Central memory CD8-positive, alpha-beta T cell (primary cell): ENCODE results near the gene BIRC7.

ENCODE experiments used
- ATAC-seq: fragments of 150-1000 bp; cut with Tn5 transposase; replicated peaks from 2 replicates; pipeline ENCODE4 v1.10.0; 2022; ENCODE audit warnings: mild to moderate bottlenecking, moderate FRiP score, moderate number of reproducible peaks; ENCODE audit not compliant: poor library complexity, severe bottlenecking; ENCODE audit errors: extremely low read depth
- DNase-seq, 2 donors: peaks; one replicate each; pipeline ENCODE4 v3.0.0; 2021; ENCODE audit warnings: low spot score in 2 of 2
- H3K27ac Mint-ChIP-seq: one replicate; pipeline ENCODE4 v1.8.0; 2022; ENCODE audit warnings: low read depth, mild to moderate bottlenecking, moderate library complexity, mixed read lengths
- H3K27me3 Mint-ChIP-seq: one replicate; pipeline ENCODE4 v1.8.0; 2022; ENCODE audit warnings: mixed read lengths
- H3K36me3 Mint-ChIP-seq: one replicate; pipeline ENCODE4 v1.8.0; 2022; ENCODE audit warnings: mild to moderate bottlenecking, moderate library complexity, mixed read lengths; ENCODE audit not compliant: insufficient read depth
- H3K4me1 Mint-ChIP-seq: one replicate; pipeline ENCODE4 v1.8.0; 2022; ENCODE audit warnings: mixed read lengths
- H3K4me3 Mint-ChIP-seq: one replicate; pipeline ENCODE4 v1.8.0; 2022; ENCODE audit warnings: mild to moderate bottlenecking, moderate library complexity, mixed read lengths
- H3K9me3 Mint-ChIP-seq: one replicate; pipeline ENCODE4 v1.8.0; 2022; ENCODE audit warnings: mixed read lengths

BIRC7 gene, protein sequence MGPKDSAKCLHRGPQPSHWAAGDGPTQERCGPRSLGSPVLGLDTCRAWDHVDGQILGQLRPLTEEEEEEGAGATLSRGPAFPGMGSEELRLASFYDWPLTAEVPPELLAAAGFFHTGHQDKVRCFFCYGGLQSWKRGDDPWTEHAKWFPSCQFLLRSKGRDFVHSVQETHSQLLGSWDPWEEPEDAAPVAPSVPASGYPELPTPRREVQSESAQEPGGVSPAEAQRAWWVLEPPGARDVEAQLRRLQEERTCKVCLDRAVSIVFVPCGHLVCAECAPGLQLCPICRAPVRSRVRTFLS

DNA sequence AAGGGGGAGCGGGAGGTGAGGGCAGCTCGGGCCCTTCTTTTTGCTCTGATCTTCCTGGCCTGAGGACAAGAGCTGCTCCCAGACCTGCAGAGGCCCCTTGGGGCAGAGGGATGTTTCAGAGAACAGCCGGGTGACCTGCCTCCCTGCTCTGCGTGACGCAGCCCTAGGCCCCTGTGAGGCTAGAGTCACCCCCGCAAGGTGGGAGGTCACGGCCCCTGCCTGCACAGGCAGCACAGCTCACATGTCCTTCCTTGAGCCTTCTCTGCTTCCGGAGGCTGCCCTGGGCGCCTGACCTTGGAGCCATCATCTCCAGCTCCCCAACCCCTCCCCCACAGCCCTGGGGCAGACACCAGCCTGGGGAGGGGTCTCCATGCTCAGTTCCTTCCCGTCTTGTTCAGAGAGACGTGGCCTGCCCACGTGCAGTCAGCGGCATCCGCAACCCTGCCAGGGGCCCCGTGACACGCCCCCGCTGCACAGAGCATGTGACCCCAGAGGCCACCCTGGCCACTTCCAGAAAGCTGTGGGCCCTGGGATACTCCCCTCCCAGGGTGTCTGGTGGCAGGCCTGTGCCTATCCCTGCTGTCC, at the start of gene BIRC7:
Gene BIRC7 (plus strand): TSS at position 507 of the 585 bp plus-strand sequence. CDS start 192 bp downstream, outside the sequence.
- no peak for ATAC-seq
- H3K27ac Mint-ChIP-seq = no peak within 1 kb of the TSS

DNA sequence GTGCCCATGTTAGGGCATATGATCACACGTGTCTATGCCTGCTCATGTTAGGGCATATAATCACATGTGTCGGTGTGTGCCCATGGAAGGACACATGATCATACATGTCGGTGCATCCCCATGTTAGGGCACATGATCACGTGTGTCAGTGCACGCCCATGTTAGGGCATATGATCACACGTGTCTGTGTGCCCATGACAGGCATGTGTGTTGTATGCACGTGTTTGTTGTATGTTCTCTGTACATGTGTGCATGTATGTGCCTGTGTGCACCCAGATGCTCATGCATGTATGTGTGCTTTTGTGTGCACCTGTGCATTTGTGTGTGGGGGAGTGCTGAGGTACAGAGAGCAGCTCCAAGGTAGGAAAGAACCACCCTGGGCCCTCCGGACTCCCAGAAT, 49.6 kb upstream of the BIRC7 start:
- Mint-ChIP-seq H3K27ac (no peak overlapping the region), H3K4me3 (no peak overlapping the region), H3K9me3 (no peaks in the 10 kb centered on the region), H3K27me3 (peaks cover 27% of the 10 kb centered on the region), H3K36me3 (peaks cover 3% of the 10 kb centered on the region), H3K4me1 (no peaks in the 10 kb centered on the region)
- DNase-seq = no peak
- ATAC-seq = no peak

More for the DNA sequence above, at the start of gene BIRC7:
- peak within 1 kb of the TSS; percentile 51 for H3K4me3 Mint-ChIP-seq
- peaks cover 10% of the 10 kb centered on the region for H3K27me3 Mint-ChIP-seq
- no peak for DNase-seq
- H3K4me1 Mint-ChIP-seq = peaks cover 5% of the 10 kb centered on the region
- no peaks in the 10 kb centered on the region for H3K9me3 Mint-ChIP-seq
- H3K36me3 Mint-ChIP-seq = no peaks in the 10 kb centered on the region

DNA sequence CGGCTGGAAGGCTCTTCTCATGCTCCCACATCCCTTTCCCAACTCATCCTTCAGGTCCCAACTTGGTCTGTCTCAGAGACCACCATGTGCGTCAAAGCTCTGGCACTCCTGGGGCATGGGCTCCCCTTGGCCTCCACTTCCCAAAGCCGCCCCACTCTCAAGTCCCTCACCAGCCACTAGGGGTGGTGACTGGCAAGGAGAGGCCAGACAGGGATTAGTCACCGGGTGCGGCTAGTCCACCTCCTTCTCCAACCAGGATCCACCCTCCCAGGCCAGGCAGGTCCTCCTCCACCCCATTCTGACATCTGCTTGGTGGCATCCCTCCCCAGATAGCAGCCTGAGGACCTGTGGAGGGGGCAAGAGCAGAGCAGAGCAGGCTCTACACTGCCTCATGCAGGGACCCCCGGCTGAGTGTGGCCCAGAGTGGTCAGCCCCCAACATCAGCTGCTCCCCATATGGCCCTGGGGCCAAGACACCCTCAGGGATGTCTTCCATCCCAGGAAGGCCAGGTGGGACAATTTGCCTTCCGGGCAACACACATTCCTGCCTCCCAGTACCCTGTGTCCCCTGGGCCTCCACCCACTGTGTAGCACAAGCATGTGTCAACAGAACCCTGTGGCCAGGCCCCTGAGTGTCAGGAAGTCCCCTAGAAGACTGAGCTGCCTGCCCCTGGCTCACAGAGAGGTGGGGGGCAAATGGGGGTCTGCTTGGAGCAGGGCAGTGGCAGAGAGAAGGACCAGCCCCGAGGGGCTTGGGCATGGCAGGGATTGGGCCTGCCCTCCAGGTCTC, 49.0 kb upstream of the BIRC7 start:
- Mint-ChIP-seq H3K9me3 (no peaks in the 10 kb centered on the region), H3K4me1 (no peaks in the 10 kb centered on the region), H3K4me3 (no peak overlapping the region), H3K27ac (no peak overlapping the region), H3K36me3 (peaks cover 3% of the 10 kb centered on the region), H3K27me3 (peaks cover 20% of the 10 kb centered on the region)
- DNase-seq (no peak), ATAC-seq (no peak)

DNA sequence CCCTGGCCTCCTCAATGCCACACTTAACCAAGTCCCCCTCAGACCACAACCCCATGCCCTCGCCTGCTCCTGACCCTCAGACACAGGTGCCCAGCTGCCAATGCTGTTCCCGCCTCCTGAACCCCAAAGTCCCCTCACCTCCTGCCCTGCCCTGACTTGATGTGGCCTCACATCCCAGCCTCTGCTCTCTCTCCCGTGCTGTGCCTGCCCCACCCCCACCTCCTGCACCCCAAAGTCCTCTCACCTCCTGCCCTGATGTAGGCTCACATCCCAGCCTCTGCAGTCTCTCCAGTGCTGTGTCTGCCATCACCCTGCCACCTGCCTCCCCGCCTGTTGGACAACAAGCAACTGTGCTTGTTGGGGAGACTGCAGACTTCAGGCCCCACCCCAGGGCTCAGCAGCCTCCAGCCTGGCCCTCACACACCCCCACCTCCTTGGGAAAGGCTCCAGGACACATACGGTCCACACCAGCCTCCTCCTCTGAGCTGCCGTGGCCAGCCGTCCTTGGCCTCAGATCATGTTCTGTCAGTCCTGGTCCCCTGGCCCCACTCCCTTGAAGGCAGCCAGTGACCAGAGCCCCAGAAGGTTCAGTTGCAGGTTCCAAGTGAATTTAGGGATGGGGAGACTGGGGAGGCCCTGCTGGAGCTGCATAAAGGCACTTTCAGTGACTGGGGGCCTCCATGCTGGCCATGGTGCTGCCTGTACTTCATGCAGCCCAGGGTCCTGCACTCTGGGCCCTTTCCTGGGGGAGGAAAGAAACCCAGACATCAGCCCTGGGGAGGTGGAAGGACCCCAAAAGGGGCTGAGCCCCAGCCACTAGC, 48.2 kb upstream of the BIRC7 start:
- Mint-ChIP-seq H3K9me3 (no peaks in the 10 kb centered on the region), H3K27ac (no peak overlapping the region), H3K4me3 (no peak overlapping the region), H3K36me3 (peaks cover 3% of the 10 kb centered on the region), H3K4me1 (no peaks in the 10 kb centered on the region), H3K27me3 (peaks cover 12% of the 10 kb centered on the region)
- ATAC-seq (no peak), DNase-seq (no peak)

DNA sequence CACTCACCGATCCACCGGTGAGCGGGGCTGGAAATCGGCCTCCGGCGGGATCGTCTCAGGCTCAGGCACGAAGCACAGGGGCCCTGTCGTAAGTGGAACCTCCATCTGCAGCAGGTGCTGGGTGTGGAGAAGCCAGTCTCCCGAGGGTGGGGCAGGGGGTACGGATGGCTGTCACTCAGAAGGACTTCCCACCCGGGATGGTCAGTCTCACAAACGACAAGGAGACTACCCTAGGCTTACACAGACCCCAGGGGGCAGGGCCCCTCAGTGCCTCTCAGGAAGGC, 47.6 kb upstream of the BIRC7 start:
- ATAC-seq = no peak
- no peaks in the 10 kb centered on the region for H3K4me1 Mint-ChIP-seq
- no peaks in the 10 kb centered on the region for H3K9me3 Mint-ChIP-seq
- H3K36me3 Mint-ChIP-seq = peaks cover 3% of the 10 kb centered on the region
- DNase-seq = no peak
- no peak overlapping the region for H3K27ac Mint-ChIP-seq
- H3K4me3 Mint-ChIP-seq = no peak overlapping the region
- peaks cover 8% of the 10 kb centered on the region for H3K27me3 Mint-ChIP-seq

DNA sequence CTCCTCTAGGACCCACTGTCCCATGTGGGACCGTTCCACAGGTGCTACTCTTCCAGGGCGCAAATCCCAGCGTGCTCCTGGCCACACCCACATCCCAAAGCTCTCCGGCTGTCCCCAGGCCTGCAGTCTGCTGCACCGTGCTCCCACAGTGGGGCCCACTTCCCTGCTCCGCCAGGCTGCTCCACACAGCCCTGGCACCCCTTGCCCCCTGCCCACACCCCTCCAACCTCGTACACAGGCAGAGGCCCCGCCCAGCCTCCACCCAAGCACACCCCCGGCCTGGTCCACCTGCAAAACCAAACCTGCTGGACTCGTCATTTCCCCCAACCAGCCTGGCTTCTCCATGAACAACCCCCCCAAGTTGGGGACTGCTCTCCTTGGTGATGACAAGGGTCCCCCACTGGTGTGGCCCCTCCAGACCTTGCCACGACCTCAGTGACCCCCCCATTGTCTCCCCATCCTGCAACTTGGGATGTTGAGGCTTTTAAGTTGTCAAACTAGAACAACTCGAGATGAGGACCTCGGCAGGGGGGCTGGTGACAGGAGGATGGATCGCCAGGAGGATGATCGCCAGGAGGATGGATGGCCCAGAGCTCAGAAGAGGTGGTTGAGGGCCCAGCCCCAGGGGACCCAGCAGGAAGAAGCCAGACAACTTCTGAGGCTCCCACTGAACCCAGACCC, 46.9 kb upstream of the BIRC7 start:
- DNase-seq = no peak
- Mint-ChIP-seq H3K36me3 (peaks cover 3% of the 10 kb centered on the region), H3K27me3 (peaks cover under 1% of the 10 kb centered on the region), H3K27ac (no peak overlapping the region), H3K4me3 (no peak overlapping the region), H3K9me3 (no peaks in the 10 kb centered on the region), H3K4me1 (peaks cover under 1% of the 10 kb centered on the region)
- ATAC-seq = no peak

DNA sequence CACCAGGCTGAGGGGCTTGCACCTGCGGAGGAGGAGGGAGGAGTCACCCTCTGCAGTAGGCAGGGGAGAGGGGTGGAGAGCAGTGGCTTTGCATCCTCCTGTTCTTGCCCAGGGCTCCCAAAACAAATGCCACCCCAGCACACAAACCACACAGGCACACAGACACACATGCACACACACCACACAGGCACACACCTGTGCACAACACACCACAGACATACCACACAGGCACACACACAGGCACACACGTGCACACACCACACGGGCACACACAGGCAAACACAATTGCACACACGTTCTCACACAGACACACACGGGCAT, 46.4 kb upstream of the BIRC7 start:
- DNase-seq (no peak), ATAC-seq (no peak)
- Mint-ChIP-seq H3K27ac (no peak overlapping the region), H3K9me3 (no peaks in the 10 kb centered on the region), H3K4me1 (peaks cover 5% of the 10 kb centered on the region), H3K36me3 (peaks cover 3% of the 10 kb centered on the region), H3K4me3 (no peak overlapping the region), H3K27me3 (no peaks in the 10 kb centered on the region)

DNA sequence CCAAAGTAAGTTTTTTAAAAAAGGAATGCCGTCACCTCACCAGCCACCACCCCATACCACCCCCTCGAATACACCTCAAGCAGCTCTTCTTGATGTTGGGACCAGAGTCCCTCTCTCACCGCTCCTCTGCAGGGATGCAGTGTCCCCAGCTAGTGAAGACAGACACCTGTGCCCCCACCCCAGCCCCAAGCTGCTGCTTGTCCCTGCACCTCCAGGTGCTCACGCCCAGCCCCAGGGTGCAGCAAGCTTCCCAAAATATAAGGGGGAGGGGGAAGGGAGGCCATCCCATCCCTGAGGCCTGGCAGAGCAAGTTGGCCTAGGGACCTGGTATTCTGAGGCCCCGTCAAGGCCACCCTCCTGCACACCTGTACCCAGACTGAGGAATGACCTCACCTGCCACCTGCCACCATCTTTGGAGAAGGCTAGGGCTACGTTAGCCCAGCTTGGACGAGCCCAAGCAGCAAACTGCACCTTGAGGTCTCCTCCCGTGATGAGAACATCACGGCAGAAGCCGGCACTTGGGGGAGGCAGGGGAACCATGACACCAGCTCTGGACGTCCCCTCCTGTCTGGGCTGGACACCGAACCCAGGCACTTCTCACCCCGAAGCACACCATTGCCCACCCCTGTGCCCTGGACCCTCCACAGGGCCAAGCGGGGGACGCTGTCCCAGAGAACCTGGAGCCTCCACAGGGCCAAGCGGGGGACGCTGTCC, 45.7 kb upstream of the BIRC7 start:
- DNase-seq (no peak), ATAC-seq (no peak)
- Mint-ChIP-seq H3K36me3 (peaks cover 6% of the 10 kb centered on the region), H3K4me1 (peaks cover 5% of the 10 kb centered on the region), H3K4me3 (no peak overlapping the region), H3K27ac (no peak overlapping the region), H3K9me3 (no peaks in the 10 kb centered on the region), H3K27me3 (no peaks in the 10 kb centered on the region)

DNA sequence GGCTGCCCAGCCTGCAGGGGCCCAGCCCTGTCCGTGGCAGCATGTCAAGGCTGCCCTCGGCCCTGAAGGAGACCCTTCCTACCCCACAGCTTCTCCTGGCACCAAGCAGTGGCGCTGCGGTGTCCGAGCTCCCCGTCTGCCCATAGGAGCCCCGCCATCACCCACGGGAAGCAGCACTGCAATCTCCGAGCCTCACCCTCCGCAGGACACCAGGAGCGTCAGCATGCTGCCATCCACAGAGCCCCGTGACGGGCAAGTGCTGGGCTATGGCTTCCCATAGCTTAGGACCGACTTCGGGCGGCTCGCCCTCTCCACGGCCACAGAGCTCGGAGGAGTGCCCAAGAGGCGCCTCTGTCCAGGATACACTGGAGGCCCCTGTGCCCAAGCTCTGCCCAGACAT, 44.9 kb upstream of the BIRC7 start:
- ATAC-seq (no peak), DNase-seq (no peak)
- Mint-ChIP-seq H3K4me1 (peaks cover 5% of the 10 kb centered on the region), H3K9me3 (no peaks in the 10 kb centered on the region), H3K4me3 (no peak overlapping the region), H3K36me3 (peaks cover 15% of the 10 kb centered on the region), H3K27me3 (no peaks in the 10 kb centered on the region), H3K27ac (no peak overlapping the region)

DNA sequence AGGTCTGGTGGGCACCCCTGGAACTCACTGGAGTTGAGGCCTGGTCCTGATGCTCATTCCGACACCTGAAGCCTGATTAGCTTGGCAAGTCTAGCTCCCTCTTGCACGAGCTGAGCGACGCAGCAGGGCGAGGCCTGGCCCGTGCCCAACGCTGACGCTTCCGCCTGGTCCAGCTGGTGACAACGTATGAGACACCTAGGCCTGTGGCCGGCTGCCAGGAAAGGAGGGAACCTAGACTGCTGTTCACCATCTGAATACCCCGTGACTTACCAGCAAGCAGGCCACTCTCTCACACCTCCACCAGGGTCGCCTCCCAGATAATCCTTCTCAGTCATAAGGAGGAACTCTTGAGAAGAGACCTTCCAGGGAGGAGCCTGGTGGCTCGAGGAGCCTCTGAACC, 44.3 kb upstream of the BIRC7 start:
- DNase-seq (no peak), ATAC-seq (no peak)
- no peaks in the 10 kb centered on the region for H3K27me3 Mint-ChIP-seq
- H3K4me3 Mint-ChIP-seq = no peak overlapping the region
- peaks cover 15% of the 10 kb centered on the region for H3K36me3 Mint-ChIP-seq
- H3K9me3 Mint-ChIP-seq = no peaks in the 10 kb centered on the region
- peaks cover 5% of the 10 kb centered on the region for H3K4me1 Mint-ChIP-seq
- H3K27ac Mint-ChIP-seq = no peak overlapping the region

DNA sequence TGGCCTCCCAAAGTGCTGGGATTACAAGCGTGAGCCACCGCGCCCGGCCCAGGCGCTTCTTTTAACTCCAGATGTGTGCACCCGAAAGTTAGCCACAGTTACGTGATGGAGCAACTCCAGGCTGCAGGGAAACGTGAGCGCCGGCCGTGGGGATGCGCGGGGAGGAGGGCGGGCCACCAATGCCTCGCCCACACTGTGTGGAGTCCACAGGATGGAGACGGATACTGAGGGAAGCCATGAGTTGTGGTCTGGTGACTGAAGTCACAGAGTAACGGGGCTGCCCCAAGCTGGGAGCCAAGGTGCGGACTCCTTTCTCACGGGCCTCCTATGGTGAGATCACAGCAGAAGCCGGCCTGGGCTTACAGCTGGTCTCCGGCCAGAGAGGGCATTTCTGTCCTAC, 43.0 kb upstream of the BIRC7 start:
- H3K27me3 Mint-ChIP-seq = no peaks in the 10 kb centered on the region
- peaks cover 5% of the 10 kb centered on the region for H3K4me1 Mint-ChIP-seq
- no peak overlapping the region for H3K4me3 Mint-ChIP-seq
- peaks cover 18% of the 10 kb centered on the region for H3K36me3 Mint-ChIP-seq
- DNase-seq (no peak), ATAC-seq (no peak)
- H3K9me3 Mint-ChIP-seq = no peaks in the 10 kb centered on the region
- H3K27ac Mint-ChIP-seq = no peak overlapping the region
